Measurements from ENCODE around the gene TCIRG1.

The TCIRG1 gene

DNA sequence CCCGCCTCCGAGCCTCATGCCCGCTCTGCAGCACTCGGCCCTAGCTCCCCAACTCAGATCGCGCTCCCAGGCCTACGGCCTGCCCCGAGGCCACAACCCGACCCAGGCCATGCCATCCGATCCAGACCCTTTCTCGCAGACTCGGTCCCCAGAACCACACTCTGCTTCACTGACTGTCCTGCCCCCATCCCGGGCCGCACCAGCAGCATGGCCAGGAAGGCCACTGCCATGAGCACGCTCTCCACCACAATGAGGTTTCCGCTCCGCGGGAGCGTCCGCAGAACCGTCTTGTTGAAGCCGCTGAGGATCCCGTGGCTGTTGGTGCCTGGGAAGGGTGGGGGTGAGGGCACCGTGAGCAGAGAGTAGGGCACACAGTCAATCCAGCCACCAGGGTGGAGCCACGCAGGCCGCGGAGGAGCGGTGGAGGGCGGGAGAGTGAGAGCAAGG lies 41.3 kb upstream of the TCIRG1 start:
- H3K4me3 ChIP-seq (replicated peaks; ENCODE audit: low read depth, low read length) = no peak overlapping the region
- TF ChIP-seq, protein P1, sequence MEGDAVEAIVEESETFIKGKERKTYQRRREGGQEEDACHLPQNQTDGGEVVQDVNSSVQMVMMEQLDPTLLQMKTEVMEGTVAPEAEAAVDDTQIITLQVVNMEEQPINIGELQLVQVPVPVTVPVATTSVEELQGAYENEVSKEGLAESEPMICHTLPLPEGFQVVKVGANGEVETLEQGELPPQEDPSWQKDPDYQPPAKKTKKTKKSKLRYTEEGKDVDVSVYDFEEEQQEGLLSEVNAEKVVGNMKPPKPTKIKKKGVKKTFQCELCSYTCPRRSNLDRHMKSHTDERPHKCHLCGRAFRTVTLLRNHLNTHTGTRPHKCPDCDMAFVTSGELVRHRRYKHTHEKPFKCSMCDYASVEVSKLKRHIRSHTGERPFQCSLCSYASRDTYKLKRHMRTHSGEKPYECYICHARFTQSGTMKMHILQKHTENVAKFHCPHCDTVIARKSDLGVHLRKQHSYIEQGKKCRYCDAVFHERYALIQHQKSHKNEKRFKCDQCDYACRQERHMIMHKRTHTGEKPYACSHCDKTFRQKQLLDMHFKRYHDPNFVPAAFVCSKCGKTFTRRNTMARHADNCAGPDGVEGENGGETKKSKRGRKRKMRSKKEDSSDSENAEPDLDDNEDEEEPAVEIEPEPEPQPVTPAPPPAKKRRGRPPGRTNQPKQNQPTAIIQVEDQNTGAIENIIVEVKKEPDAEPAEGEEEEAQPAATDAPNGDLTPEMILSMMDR (IDR thresholded peaks at IDR 0.05; ENCODE audit: low read length, missing control alignments) = no peak
- no peak for DNase-seq (ENCODE audit: low read depth)

DNA sequence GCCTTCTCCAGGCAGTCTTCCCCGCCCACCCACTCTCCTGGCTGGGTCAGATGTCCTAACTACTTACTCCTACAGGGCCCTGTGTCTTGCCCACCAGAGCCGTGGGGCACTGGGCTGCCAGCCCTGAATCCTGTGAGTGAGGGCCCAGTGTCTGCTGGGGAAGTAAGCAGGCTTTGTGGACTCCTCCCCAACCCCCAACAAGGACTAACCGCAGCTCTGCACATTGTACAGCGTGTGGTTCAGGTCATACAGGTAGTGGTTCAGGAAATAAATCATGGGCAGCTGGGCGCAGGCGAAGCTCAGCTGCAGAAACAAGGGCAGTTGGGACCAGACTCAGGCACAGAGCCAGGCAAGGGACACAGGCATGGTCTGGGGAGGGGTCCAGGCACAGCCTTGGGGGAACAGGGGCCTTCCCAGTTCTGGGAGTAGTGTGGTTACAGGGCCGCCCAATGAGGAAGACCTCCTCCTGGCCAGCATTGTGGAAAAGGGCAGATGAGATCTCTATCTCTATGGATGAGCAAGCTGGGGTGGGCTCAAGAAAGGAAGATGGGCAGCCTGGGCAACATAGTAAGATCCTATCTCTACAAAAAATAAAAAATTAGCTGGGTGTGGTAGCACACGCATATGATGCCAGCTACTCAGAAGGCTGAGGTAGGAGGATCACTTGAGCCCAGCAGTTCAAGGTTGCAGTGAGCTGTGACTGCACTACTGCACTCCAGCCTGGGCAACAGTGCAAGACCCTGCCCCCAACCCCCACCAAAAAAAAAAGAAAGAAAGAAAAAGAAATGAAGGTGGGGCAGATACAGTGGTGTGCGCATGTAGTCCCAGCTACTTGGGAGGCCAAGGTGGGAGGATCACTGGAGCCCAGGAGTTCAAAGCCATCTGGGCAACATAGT lies 40.4 kb upstream of the TCIRG1 start:
- TF ChIP-seq, protein P1 (IDR thresholded peaks at IDR 0.05; ENCODE audit: low read length, missing control alignments) = no peak
- no peak for DNase-seq (ENCODE audit: low read depth)
- no peak overlapping the region for H3K4me3 ChIP-seq (replicated peaks; ENCODE audit: low read depth, low read length)

DNA sequence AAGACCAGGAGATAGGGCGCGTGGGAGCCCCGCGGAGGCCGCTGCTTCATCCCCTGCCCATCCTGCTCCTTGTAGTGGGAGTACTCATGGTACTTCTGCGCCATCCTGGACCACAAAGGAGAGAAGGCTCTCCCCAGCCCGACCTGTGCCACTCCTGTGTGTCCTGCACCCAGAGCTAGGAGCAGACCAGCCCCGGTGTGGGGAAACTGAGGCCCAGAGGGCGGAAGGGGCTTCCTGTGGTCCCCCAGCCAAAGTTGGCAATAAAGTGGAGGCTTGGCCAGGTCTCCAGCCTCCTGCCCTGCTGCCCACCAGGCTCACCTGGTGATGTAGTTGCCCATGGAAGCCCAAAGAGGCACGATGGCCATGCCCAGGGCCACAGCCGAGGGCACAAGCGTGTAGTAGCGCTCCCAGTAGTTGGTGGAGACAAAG lies 39.6 kb upstream of the TCIRG1 start:
- DNase-seq (ENCODE audit: low read depth) = no peak
- TF ChIP-seq, protein P1 (IDR thresholded peaks at IDR 0.05; ENCODE audit: low read length, missing control alignments) = no peak
- H3K4me3 ChIP-seq (replicated peaks; ENCODE audit: low read depth, low read length) = no peak overlapping the region

DNA sequence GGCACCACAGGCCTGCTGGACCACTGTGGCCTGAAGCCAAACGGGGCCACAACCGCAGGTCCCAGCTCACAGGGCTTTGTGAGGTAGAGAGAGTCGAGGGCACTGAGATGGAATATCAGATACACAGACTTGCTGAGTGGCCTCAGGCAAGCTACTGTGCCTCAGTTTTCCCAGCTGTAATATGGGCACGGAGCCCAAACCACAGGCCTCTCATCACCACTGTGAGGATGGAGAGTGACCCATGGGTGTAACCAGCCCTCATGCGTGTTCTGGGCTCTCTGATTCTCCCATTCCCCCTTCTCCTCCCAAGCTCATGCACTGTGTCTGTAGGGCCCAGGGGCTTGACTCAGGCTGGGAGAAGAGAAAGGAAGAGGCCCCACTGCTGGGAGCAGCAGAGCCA lies 39.1 kb upstream of the TCIRG1 start:
- TF ChIP-seq, protein P1 (IDR thresholded peaks at IDR 0.05; ENCODE audit: low read length, missing control alignments) = no peak
- no peak for DNase-seq (ENCODE audit: low read depth)
- no peak overlapping the region for H3K4me3 ChIP-seq (replicated peaks; ENCODE audit: low read depth, low read length)

DNA sequence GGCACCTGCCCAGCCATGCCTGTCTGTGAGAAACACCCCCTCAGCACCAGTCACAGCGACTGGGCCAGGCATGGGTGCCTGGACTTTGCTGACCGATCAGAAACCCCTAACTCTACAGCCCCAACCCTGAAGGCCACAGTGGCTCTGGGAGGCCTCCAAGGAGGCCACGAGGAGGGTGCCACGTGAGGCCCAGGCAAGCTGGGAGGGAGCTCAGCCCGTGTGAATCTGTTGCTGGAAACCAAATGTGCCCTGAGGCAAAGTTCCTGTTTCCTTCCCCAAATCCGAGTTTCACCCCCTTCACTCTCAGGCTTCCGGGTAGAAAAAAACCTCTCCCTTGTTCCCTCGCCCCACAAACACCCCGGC lies 36.3 kb upstream of the TCIRG1 start:
- H3K4me3 ChIP-seq (replicated peaks; ENCODE audit: low read depth, low read length) = no peak overlapping the region
- TF ChIP-seq, protein P1 (IDR thresholded peaks at IDR 0.05; ENCODE audit: low read length, missing control alignments) = no peak

DNA sequence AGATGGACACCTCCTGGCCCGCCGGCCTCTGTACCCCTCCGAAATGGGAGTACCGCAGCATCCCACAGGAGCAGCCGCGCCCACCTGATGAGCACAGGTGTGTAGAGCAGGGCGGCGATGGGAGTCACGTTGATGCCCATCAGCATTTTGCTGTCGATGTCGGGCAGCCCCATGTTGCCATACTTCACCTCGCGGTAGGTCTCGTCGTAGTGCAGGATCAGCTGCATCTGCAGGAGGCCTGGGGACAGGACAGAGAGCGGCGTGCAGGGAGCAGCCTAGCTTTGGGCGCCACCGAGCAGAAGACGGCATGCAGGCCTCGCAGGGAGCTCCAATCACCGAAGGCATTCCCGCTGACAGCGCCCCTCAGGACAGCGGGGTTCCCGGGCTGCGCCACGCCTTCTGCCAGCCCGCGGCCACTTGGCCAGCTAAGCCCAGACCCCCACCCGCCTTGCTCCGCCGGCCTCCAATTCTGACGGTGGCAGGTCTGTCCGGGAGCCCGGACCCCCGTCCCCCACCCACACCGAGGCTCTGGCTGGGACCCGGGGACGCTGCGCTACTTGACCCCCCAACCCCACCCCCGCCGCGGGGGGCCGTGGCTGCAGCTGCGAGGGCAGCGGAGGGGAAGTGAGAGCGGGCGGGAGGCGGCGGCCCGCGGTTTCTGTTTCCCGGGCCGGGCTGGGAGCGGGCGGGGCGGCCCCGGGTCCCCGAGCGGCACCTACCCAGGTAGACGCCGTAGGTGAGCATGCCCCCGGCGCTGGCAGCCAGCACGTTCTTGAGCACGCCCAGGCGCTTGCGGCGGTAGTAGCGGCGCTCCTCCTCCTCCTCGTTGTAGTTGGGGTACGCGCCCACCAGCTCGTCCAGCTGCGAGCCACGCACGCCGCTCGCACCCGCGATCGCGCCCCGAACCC lies 35.6 kb upstream of the TCIRG1 start:
- peak overlapping the region; percentile 57 for H3K4me3 ChIP-seq (replicated peaks; ENCODE audit: low read depth, low read length)
- TF ChIP-seq, protein P1 (IDR thresholded peaks at IDR 0.05; ENCODE audit: low read length, missing control alignments) = no peak
- DNase-seq (ENCODE audit: low read depth) = no peak

More for the DNA sequence above, 36.3 kb upstream of the TCIRG1 start:
- no peak for DNase-seq (ENCODE audit: low read depth)
